ENCODE results near the gene TRMT11. TPM values are rescaled to one million over a fixed set of nuclear protein-coding genes. Genes with fewer than 3 reads are reported as not detected.

The TRMT11 gene
- total and polyA plus RNA-seq, 2 of the 8 experiments (the other 6 are each of a cell fraction or from before 2014, with no cell fraction given) = 19.7 to 32.4 TPM

DNA sequence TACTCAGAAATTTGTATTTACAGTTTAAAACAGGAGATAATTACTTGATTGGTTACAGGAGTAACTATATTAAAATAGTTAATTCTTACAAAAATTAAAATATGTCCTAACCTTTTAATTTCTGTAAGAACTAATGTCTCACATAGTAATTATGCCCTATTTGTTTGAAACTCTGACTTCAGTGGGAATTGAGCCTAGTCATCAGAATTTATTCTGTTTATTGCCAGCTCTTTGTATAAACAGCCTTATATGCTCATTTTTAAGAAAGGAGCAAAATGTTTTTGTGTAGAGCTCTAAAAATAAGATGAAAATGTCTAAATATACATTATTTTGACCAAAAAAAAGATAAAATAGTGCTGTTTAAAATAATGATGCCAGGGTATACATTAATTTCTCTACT lies 21.5 kb downstream of the TRMT11 start:
- Histone ChIP-seq H3K9me3 (ENCODE audit: insufficient read depth in 2 of 2, low read depth in 1 of 2, low read length in 1 of 2) (no peaks in the 10 kb centered on the region), H4K8ac (ENCODE audit: extremely low read depth, insufficient read depth, low read length) (no peak overlapping the region), H3K4ac (replicated peaks; ENCODE audit: insufficient read length, low read depth, low read length) (no peak overlapping the region), H3K27ac (ENCODE audit: low read depth, low read length) (no peak overlapping the region), H3K9ac (replicated peaks in 1 of 4; ENCODE audit: extremely low read depth in 1 of 4, low read depth in 3 of 4, low read length in 3 of 4) (no peak overlapping the region), H3K4me1 (replicated peaks in 1 of 4; ENCODE audit: control insufficient read depth in 3 of 4, insufficient read depth in 4 of 4, low read length in 3 of 4) (no peaks in the 10 kb centered on the region), H2BK15ac (ENCODE audit: low read length) (no peak overlapping the region), H2BK5ac (ENCODE audit: low read depth, low read length) (no peak overlapping the region), H2BK20ac (ENCODE audit: low read length) (no peak overlapping the region), H4K20me1 (replicated peaks in 1 of 2; ENCODE audit: control insufficient read depth in 1 of 2, insufficient read depth in 2 of 2, low read length in 2 of 2) (peaks cover 0 to under 1% of the 10 kb centered on the region in 2 experiments), H2AK5ac (ENCODE audit: low read depth, low read length) (no peak overlapping the region), H3K56ac (replicated peaks; ENCODE audit: insufficient read length, low read depth, low read length) (no peak overlapping the region), H2AFZ (ENCODE audit: low read length) (no peak overlapping the region), H3K23me2 (ENCODE audit: low read depth, low read length) (no peaks in the 10 kb centered on the region), H2BK12ac (ENCODE audit: low read depth, low read length) (no peak overlapping the region), H3K79me2 (ENCODE audit: control insufficient read depth in 1 of 2, insufficient read depth in 2 of 2, low read length in 2 of 2) (peaks cover 0 to 2% of the 10 kb centered on the region in 2 experiments; a peak in 1 of 4 replicates), H3K18ac (ENCODE audit: extremely low read depth, low read length) (no peak overlapping the region), H2BK120ac (replicated peaks; ENCODE audit: low read depth, low read length) (no peak overlapping the region), H3K14ac (ENCODE audit: insufficient read length) (no peak overlapping the region), H3K4me2 (ENCODE audit: insufficient read depth in 1 of 2, low read depth in 2 of 2, low read length in 2 of 2) (no peak overlapping the region), H3K36me3 (ENCODE audit: control insufficient read depth in 2 of 4, insufficient read depth in 4 of 4, low read length in 3 of 4) (peaks cover 3 to 62% (median 22%) of the 10 kb centered on the region in 4 experiments; a peak in 7 of 8 replicates), H4K5ac (ENCODE audit: insufficient read length, low read depth, low read length) (no peak overlapping the region), H3K27me3 (replicated peaks in 1 of 4; ENCODE audit: control insufficient read depth in 3 of 4, extremely low read depth in 1 of 4, insufficient read depth in 3 of 4, low read length in 3 of 4) (no peaks in the 10 kb centered on the region), H3K4me3 (ENCODE audit: extremely low read depth in 1 of 4, insufficient read depth in 2 of 4, low read depth in 3 of 4, low read length in 4 of 4) (no peak overlapping the region), H3K79me1 (ENCODE audit: low read depth, low read length) (no peaks in the 10 kb centered on the region), H3K23ac (ENCODE audit: insufficient read length) (no peak overlapping the region), H4K91ac (replicated peaks; ENCODE audit: insufficient read length, low read length) (no peak overlapping the region)
- POLR2A ChIA-PET (ENCODE audit: partially characterized antibody) = no interaction called here
- FAIRE-seq (no peak), DNase-seq (ENCODE audit: low read depth in 1 of 2, low spot score in 2 of 2) (no peak)
- CTCF ChIA-PET (ENCODE audit: partially characterized antibody) = no interaction called here
- TF ChIP-seq SIRT6 (IDR thresholded peaks at IDR 0.05; ENCODE audit: low read length) (no peak), CREB1 (IDR thresholded peaks at IDR 0.05) (no peak)
